ENCODE results near the gene GLI1. TPM values are rescaled to one million over a fixed set of nuclear protein-coding genes. Genes with fewer than 3 reads are reported as not detected.
"Not testable (repeated sequence)": the region's sequence is repeated elsewhere in the genome, so short reads cannot be mapped to it uniquely, and the experiment has no call there.

The GLI1 gene
- total RNA-seq, 4 donors from 2014 or later = 0.09 to 0.60 (median 0.19) TPM; not detected in 1

GRCh38 chr12:57500213-57500612, 40.6 kb downstream of the GLI1 start:
- no peak for ATAC-seq (ENCODE audit: low FRiP score)
- TF ChIP-seq, protein P1, sequence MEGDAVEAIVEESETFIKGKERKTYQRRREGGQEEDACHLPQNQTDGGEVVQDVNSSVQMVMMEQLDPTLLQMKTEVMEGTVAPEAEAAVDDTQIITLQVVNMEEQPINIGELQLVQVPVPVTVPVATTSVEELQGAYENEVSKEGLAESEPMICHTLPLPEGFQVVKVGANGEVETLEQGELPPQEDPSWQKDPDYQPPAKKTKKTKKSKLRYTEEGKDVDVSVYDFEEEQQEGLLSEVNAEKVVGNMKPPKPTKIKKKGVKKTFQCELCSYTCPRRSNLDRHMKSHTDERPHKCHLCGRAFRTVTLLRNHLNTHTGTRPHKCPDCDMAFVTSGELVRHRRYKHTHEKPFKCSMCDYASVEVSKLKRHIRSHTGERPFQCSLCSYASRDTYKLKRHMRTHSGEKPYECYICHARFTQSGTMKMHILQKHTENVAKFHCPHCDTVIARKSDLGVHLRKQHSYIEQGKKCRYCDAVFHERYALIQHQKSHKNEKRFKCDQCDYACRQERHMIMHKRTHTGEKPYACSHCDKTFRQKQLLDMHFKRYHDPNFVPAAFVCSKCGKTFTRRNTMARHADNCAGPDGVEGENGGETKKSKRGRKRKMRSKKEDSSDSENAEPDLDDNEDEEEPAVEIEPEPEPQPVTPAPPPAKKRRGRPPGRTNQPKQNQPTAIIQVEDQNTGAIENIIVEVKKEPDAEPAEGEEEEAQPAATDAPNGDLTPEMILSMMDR (IDR thresholded peaks at IDR 0.05) = no peak
- no peak for DNase-seq (ENCODE audit: low spot score)

- not testable (repeated sequence) for DNase-seq (ENCODE audit: low spot score); ATAC-seq (ENCODE audit: low FRiP score)
These were observed 42.9 kb downstream of the GLI1 start for GRCh38 chr12:57502311-57502969.

DNA sequence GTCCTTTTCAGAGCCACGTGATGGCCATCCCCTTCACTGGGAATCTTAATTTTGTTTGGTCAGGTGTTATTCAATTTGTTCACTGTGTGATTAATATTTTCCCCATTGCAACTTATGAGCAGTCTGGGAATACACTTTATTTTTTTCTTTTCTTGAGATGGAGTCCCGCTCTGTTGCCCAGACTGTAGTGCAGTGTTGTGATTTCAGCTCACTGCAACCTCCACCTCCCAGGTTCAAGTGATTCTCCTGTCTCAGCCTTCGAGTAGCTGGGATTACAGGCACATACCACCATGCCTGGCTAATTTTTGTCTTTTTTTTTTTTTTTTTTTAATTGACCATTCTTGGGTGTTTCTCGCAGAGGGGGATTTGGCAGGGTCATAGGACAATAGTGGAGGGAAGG, 47.0 kb downstream of the GLI1 start:
- not testable (repeated sequence) for DNase-seq (ENCODE audit: low spot score); ATAC-seq (ENCODE audit: low FRiP score)

DNA sequence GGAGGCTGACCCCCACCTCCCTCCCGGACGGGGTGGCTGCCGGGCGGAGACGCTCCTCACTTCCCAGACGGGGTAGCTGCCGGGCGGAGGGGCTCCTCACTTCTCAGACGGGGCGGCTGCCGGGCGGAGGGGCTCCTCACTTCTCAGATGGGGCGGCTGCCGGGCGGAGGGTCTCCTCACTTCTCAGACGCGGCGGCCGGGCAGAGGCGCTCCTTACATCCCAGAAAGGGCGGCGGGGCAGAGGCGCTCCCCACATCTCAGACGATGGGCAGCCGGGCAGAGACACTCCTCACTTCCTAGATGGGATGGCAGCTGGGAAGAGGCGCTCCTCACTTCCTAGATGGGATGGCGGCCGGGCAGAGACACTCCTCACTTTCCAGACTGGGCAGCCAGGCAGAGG, 48.2 kb downstream of the GLI1 start:
- not testable (repeated sequence) for ATAC-seq (ENCODE audit: low FRiP score); DNase-seq (ENCODE audit: low spot score)

DNA sequence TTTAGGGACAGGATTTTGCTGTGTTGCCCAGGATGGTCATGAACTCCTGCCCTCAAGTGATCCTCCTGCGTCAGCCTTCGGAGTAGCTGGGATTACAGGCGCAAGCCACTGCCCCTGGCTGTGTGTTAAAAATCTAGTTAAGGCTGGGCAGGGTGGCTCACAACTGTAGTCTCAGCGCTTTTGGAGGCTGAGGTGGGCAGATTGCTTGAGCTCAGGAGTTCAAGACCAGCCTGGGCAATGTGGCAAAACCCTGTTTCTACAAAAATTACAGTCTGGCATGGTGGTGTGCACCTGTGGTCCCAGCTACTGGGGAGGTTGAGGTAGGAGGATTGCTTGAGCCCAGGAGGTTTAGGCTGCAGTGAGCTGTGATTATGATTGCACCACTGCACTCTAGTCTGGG, 51.6 kb downstream of the GLI1 start:
- TF ChIP-seq, protein P1 (IDR thresholded peaks at IDR 0.05) = no peak
- ATAC-seq (ENCODE audit: low FRiP score) (no peak), DNase-seq (ENCODE audit: low spot score) (no peak)

- ATAC-seq (ENCODE audit: low FRiP score) (no peak), DNase-seq (ENCODE audit: low spot score) (no peak)
- TF ChIP-seq, protein P1 (IDR thresholded peaks at IDR 0.05) = no peak
These were observed 52.2 kb downstream of the GLI1 start for GRCh38 chr12:57511588-57512325.

DNA sequence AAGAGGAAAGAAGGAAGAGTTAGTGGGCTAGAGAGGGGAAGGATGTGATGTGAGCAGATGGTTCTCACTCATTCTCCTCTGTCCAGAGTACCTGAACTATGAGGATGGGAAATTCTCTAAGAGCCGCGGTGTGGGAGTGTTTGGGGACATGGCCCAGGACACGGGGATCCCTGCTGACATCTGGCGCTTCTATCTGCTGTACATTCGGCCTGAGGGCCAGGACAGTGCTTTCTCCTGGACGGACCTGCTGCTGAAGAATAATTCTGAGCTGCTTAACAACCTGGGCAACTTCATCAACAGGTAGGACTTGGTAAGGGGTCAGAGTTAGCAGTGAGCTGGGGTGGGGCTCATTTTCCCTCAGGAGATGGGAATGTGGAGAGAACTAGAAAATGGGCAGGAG, 53.1 kb downstream of the GLI1 start:
- no peak for ATAC-seq (ENCODE audit: low FRiP score)
- TF ChIP-seq, protein P1 (IDR thresholded peaks at IDR 0.05) = no peak
- no peak for DNase-seq (ENCODE audit: low spot score)

DNA sequence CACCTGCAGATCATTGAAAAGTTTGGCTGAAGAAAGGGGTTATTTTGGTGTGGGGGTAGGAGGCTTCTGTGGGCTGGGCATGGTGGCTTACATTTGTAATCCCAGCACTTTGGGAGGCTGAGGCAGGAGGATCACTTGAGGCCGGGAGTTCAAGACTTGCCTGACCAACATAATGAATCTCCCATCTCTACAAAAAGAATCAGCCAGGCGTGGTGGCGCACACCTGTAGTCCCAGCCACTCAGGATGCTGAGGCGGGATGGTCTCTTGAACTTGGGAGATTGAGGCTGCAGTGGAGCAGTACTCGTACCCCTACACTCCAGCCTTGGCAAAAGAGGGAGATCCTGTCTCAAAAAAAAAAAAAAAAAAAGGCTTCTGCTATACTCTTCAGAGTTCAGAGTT, 53.7 kb downstream of the GLI1 start:
- TF ChIP-seq, protein P1 (IDR thresholded peaks at IDR 0.05) = no peak
- no peak for ATAC-seq (ENCODE audit: low FRiP score)
- DNase-seq (ENCODE audit: low spot score) = no peak

- DNase-seq (ENCODE audit: low spot score); ATAC-seq (ENCODE audit: low FRiP score): not testable (repeated sequence)
These were observed 54.1 kb downstream of the GLI1 start for GRCh38 chr12:57513677-57514076.

GRCh38 chr12:57514246-57514645, 54.7 kb downstream of the GLI1 start:
- not testable (repeated sequence) for ATAC-seq (ENCODE audit: low FRiP score); DNase-seq (ENCODE audit: low spot score)
